ENCODE measurements around the gene CAND2.
"Not testable (repeated sequence)": the region's sequence is repeated elsewhere in the genome, so short reads cannot be mapped to it uniquely, and the experiment has no call there.

The CAND2 gene

GRCh38 chr3:12859840-12860239 lies 63.4 kb downstream of the CAND2 start:
- no peak for DNase-seq (ENCODE audit: low read depth, low spot score)

DNA sequence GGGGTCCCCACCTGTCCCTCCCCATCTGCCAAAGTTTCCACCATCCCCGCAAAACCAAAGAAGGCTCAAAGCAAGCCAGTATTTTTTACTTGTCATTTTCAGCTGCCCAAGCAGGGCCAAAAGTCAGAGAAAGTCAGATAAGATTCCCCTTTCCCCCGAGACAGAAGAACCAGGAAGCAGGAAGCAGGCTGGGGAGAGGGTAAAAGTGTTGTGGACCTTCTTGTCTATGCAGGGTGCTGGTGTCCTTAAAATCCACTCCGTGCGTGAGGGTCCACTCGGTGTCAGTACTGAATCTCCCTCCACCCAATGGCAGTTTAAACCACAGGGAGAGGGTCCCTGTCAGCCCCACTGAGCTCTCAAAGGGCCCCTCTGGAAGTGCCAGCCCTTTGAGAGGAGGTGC lies 65.1 kb downstream of the CAND2 start:
- no peak for DNase-seq (ENCODE audit: low read depth, low spot score)

- no peak for DNase-seq (ENCODE audit: low read depth, low spot score)
Observed at GRCh38 chr3:12862387-12862786, 65.9 kb downstream of the CAND2 start.

GRCh38 chr3:12865271-12865670 lies 68.8 kb downstream of the CAND2 start:
- DNase-seq (ENCODE audit: low read depth, low spot score): no peak

- DNase-seq (ENCODE audit: low read depth, low spot score): no peak
Observed at GRCh38 chr3:12866836-12867235, 70.4 kb downstream of the CAND2 start.

- peak; percentile 53 for DNase-seq (ENCODE audit: low read depth, low spot score)
Observed at GRCh38 chr3:12868039-12869034, 71.9 kb downstream of the CAND2 start.

GRCh38 chr3:12869035-12869621 lies 72.6 kb downstream of the CAND2 start:
- DNase-seq (ENCODE audit: low read depth, low spot score): no peak

GRCh38 chr3:12870942-12871341 lies 74.5 kb downstream of the CAND2 start:
- DNase-seq (ENCODE audit: low read depth, low spot score): no peak

GRCh38 chr3:12871404-12871983 lies 75.0 kb downstream of the CAND2 start:
- DNase-seq (ENCODE audit: low read depth, low spot score): no peak

GRCh38 chr3:12875857-12876836 lies 79.7 kb downstream of the CAND2 start:
- no peak for DNase-seq (ENCODE audit: low read depth, low spot score)

- no peak for DNase-seq (ENCODE audit: low read depth, low spot score)
Observed at GRCh38 chr3:12877040-12877439, 80.6 kb downstream of the CAND2 start.

GRCh38 chr3:12878141-12878574 lies 81.7 kb downstream of the CAND2 start:
- no peak for DNase-seq (ENCODE audit: low read depth, low spot score)

GRCh38 chr3:12878758-12879157 lies 82.3 kb downstream of the CAND2 start:
- DNase-seq (ENCODE audit: low read depth, low spot score): not testable (repeated sequence)

GRCh38 chr3:12879191-12879815 lies 82.8 kb downstream of the CAND2 start:
- DNase-seq (ENCODE audit: low read depth, low spot score): no peak

DNA sequence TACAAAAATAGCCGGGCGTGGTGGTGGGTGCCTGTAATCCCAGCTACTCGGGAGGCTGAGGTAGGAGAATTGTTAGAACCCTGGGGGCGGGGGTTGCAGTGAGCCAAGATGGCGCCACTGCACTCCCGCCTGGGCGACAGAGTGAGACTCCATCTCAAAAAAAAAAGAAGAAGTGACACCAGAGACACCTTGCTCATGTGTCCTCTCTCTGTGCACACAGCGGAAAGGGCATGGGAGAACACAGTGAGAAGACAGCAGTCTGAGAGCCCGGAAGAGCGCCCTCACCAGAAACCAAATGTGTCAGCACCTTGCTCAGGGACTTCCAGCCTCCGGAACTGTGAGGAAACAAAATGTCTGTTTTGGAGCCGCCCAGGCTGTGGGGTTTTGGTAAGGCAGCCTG lies 85.4 kb downstream of the CAND2 start:
- DNase-seq (ENCODE audit: low read depth, low spot score): not testable (repeated sequence)

GRCh38 chr3:12882336-12883310 lies 86.1 kb downstream of the CAND2 start:
- no peak for DNase-seq (ENCODE audit: low read depth, low spot score)

DNA sequence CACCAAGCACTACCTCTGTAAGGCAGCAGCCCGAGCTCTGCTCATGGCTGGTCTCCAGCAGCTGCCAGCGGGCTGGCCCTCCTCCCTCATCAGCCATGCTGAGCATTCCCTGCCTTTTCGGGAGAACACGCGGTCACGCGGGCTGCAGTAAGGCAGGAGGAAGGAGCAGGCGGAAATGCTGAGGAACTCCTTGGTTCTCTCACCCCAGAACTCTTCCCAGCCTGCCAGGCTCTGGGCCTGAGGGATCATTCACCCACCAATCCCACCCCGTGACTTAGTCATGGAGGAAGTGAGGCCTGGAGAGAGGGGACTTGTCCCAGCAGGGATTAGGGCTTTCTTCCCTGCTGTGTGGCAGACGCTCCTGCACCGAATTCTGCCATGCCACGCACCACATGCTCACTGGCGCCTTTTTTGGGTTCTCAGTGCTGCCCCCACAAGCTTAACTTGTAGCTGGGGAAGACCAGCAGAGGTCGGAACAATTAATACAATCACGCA lies 87.8 kb downstream of the CAND2 start:
- DNase-seq (ENCODE audit: low read depth, low spot score): no peak
